ENCODE data around the gene G3BP2. TPM values are rescaled to one million over a fixed set of nuclear protein-coding genes. Genes with fewer than 3 reads are reported as not detected.

The G3BP2 gene
- total and polyA plus RNA-seq, 2 experiments from 2014 or later, result 103 to 411 TPM

GRCh38 chr4:75686346-75686745 is 13.1 kb upstream of the G3BP2 start (continued):
- TF ChIP-seq ZNF462 (CRISPR knock-in tag; IDR thresholded peaks at IDR 0.05) (no peak), JUNB (IDR thresholded peaks at IDR 0.05; ENCODE audit: unreplicated experiment) (no peak), STAT1 (IDR thresholded peaks at IDR 0.05; ENCODE audit: unreplicated experiment) (no peak), ZNF331 (CRISPR knock-in tag; IDR thresholded peaks at IDR 0.05; ENCODE audit: low read depth) (no peak)

- Mint-ChIP-seq H3K36me3 (ENCODE audit: low read depth) (peaks cover 52% of the 10 kb centered on the region), H3K4me3 (no peak overlapping the region), H3K9me3 (peaks cover 5% of the 10 kb centered on the region), H3K4me1 (peaks cover 3% of the 10 kb centered on the region; the same call in 1 of the 3 replicates), H3K27ac (no peak overlapping the region), H3K27me3 (ENCODE audit: insufficient read depth, low read depth, poor library complexity) (no peaks in the 10 kb centered on the region)
- H3K4me3 ChIP-seq, result no peak overlapping the region
- no peak overlapping the region for H2AFZ ChIP-seq
- no peak for DNase-seq (ENCODE audit: low spot score)
- H3F3A ChIP-seq (replicated peaks; ENCODE audit: low read depth), result no peaks in the 10 kb centered on the region
- ATAC-seq, result no peak
- no peak for TF ChIP-seq CREB1 (CRISPR knock-in tag; IDR thresholded peaks at IDR 0.05; ENCODE audit: low read depth)
- H3K4me2 ChIP-seq, result no peak overlapping the region
- no peaks in the 10 kb centered on the region for H3K4me1 ChIP-seq (ENCODE audit: insufficient read depth)
- H3K27ac ChIP-seq (ENCODE audit: low read depth), result no peak overlapping the region
- H3K79me2 ChIP-seq (replicated peaks; ENCODE audit: insufficient read depth), result peaks cover 69% of the 10 kb centered on the region
- no peaks in the 10 kb centered on the region for H3K9me2 ChIP-seq (ENCODE audit: insufficient read depth)
- no peaks in the 10 kb centered on the region for H3K27me3 ChIP-seq (ENCODE audit: insufficient read depth)
- H4K20me1 ChIP-seq (replicated peaks; ENCODE audit: insufficient read depth), result no peaks in the 10 kb centered on the region
- peaks cover 12% of the 10 kb centered on the region for H3K36me3 ChIP-seq (ENCODE audit: insufficient read depth)
These were observed 12.5 kb upstream of the G3BP2 start for GRCh38 chr4:75685546-75686189.
